Keratinocyte (primary cell): Measurements from ENCODE around the gene KEL. TPM values are rescaled to one million over a fixed set of nuclear protein-coding genes. Genes with fewer than 3 reads are reported as not detected.

Experiments
- DNase-seq: peaks from one replicate; pipeline ENCODE4 v3.0.0-alpha.2; 2011; ENCODE audit warnings: low read depth, missing footprints, low spot score
- FAIRE-seq: peaks from 2 replicates; lab custom pipeline; 2011; peaks lifted over from hg19 to GRCh38; lab: Jason Lieb, UNC
- H2AFZ ChIP-seq: 2 replicates; pipeline ENCODE4 v1.6.0; 2012; ENCODE audit warnings: low read length, control low read depth, inconsistent platforms; ENCODE audit not compliant: control insufficient read depth
- H3K27ac ChIP-seq: 2 replicates; pipeline ENCODE4 v1.5.1; 2011; ENCODE audit warnings: low read length; ENCODE audit not compliant: control insufficient read depth, insufficient read depth
- H3K27me3 ChIP-seq: 3 replicates; pipeline ENCODE4 v1.6.0; 2011; ENCODE audit warnings: low read length; ENCODE audit not compliant: control insufficient read depth, insufficient read depth; ENCODE audit errors: extremely low read depth
- H3K36me3 ChIP-seq, 2 experiments: 2 replicates in 1 of 2; 3 replicates in 1 of 2; pipeline ENCODE4 v1.5.1; 2011; ENCODE audit warnings: low read length in 2 of 2, mild to moderate bottlenecking in 1 of 2; ENCODE audit not compliant: control insufficient read depth in 2 of 2, insufficient read depth in 2 of 2; ENCODE audit errors: extremely low read depth in 1 of 2
- H3K4me1 ChIP-seq: 3 replicates; pipeline ENCODE4 v1.5.1; 2011; ENCODE audit warnings: low read length; ENCODE audit not compliant: control insufficient read depth, insufficient read depth; ENCODE audit errors: extremely low read depth
- H3K4me2 ChIP-seq: 3 replicates; pipeline ENCODE4 v1.6.0; 2011; ENCODE audit warnings: low read depth, low read length; ENCODE audit not compliant: control insufficient read depth, insufficient read depth; ENCODE audit errors: extremely low read depth
- H3K4me3 ChIP-seq, 3 experiments: fragments of 200-600 bp in 1 of 3; sonication (generic) in 1 of 3; 2 replicates in 2 of 3; 3 replicates in 1 of 3; pipeline ENCODE4 v1.5.1; 2011 to 2016; ENCODE audit warnings: low read length in 3 of 3, mild to moderate bottlenecking in 3 of 3, control low read depth in 2 of 3, inconsistent platforms in 1 of 3, low read depth in 1 of 3, mixed read lengths in 1 of 3, mixed run types in 1 of 3, moderate library complexity in 1 of 3; ENCODE audit not compliant: control insufficient read depth in 2 of 3, insufficient read depth in 2 of 3; ENCODE audit errors: extremely low read depth in 1 of 3
- H3K79me2 ChIP-seq: 2 replicates; pipeline ENCODE4 v1.6.0; 2012; ENCODE audit warnings: low read length; ENCODE audit not compliant: control insufficient read depth, insufficient read depth
- H3K9ac ChIP-seq: 3 replicates; pipeline ENCODE4 v1.6.0; 2011; ENCODE audit warnings: low read length; ENCODE audit not compliant: control insufficient read depth, insufficient read depth; ENCODE audit errors: extremely low read depth
- H3K9me1 ChIP-seq: 3 replicates; pipeline ENCODE4 v1.6.0; 2011; ENCODE audit warnings: low read length; ENCODE audit not compliant: control insufficient read depth, insufficient read depth; ENCODE audit errors: extremely low read depth
- H3K9me3 ChIP-seq: 2 replicates; pipeline ENCODE4 v1.5.1; 2012; ENCODE audit warnings: low read depth, low read length; ENCODE audit not compliant: control insufficient read depth
- H4K20me1 ChIP-seq: 3 replicates; pipeline ENCODE4 v1.6.0; 2011; ENCODE audit warnings: low read length; ENCODE audit not compliant: control insufficient read depth, insufficient read depth; ENCODE audit errors: extremely low read depth
- CTCF ChIP-seq, 3 experiments: IDR thresholded peaks in 1 of 3; conservative IDR thresholded peaks in 1 of 3; optimal IDR thresholded peaks in 1 of 3; 2 replicates in 2 of 3; 3 replicates in 1 of 3; pipeline versions ENCODE3 to v1.5.1; 2011; ENCODE audit warnings: low read length in 3 of 3, mild to moderate bottlenecking in 3 of 3, moderate library complexity in 2 of 3, control low read depth in 1 of 3, inconsistent platforms in 1 of 3; ENCODE audit not compliant: insufficient read depth in 2 of 3; ENCODE audit errors: extremely low read depth in 1 of 3
- EZH2 ChIP-seq: IDR thresholded peaks from one replicate; pipeline ENCODE4 v1.6.1; 2012; ENCODE audit warnings: inconsistent platforms, mild to moderate bottlenecking, low read length, moderate library complexity
- dilution Hi-C: fragments of 300-500 bp; cut with MboI; formaldehyde crosslinking; loops from one replicate; pipeline ENCODE4 v1.7.0; 2020; ENCODE audit warnings: low sequenced_read_pairs; ENCODE audit not compliant: extremely low pct_ligation_motif_present
- polyA plus RNA-seq, 5 experiments: library from polyadenylated mRNA; depleted of rRNA in 3 of 5; stranded (reverse) in 3 of 5; stranded (forward) in 1 of 5; unstranded in 1 of 5; fragments of >200 nt; gene quantifications; 1 replicate in 1 of 5; 2 replicates in 3 of 5; 3 replicates in 1 of 5; pipeline versions ENCODE4 v1.2.1 to v1.2.3, GENCODE V29; 2011 to 2012; ENCODE audit warnings: missing spikeins in 2 of 5, low read depth in 1 of 5, low replicate concordance in 1 of 5

KEL gene
- polyA plus RNA-seq, 1 donor (not counting 4 experiments of a cell fraction or from before 2014, with no cell fraction given), result 0.09 TPM

DNA sequence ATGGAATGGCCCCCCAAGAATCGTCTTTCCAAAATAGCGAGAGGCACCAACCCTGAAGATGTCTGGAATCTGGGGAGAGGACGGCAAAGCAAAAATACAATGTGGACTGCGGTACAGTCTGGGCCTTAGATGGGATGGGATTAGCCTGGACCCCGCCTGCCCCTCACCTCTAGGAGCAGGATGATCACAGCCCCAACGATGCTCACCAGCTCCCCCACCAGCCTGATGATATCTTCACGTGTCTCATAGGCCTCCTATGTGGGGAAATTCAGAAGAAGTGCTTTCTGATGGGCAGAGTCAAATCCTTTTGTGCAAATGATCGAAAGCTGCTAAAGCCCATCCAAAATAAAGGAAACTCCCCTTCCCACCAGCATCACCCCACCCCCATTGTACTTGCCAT is 46.8 kb downstream of the KEL start:
- dilution Hi-C loops, result no loop called here
- TF ChIP-seq CTCF (optimal IDR thresholded peaks at IDR 0.05 in 1 of 3, IDR thresholded peaks at IDR 0.05 in 1 of 3, conservative IDR thresholded peaks at IDR 0.05 in 1 of 3; ENCODE audit: extremely low read depth in 1 of 3, insufficient read depth in 2 of 3, low read length in 3 of 3) (no peak), EZH2 (no peak)

DNA sequence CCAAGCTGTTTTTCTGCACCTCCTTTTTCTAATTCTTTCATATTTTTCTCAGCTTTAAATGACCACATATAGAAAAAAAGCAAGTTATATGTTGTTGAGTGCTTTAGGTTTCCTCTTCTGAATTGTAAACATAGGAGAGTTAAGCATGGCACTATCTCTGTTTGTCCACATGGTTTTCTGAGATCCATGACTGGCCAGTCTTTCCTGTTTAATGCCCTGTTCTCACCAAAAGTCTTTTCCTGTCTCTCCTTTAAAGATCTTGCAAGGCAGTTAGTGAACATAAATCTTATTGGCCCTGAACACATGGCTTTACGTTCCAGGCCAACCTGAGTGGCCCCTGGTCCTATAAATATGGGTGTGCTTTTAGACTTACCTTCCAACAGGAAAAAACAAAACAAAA is 48.0 kb downstream of the KEL start:
- H3K9me3 ChIP-seq, result no peaks in the 10 kb centered on the region
- H3K27ac ChIP-seq, result no peak overlapping the region
- no peaks in the 10 kb centered on the region for H3K4me1 ChIP-seq
- no peaks in the 10 kb centered on the region for H3K27me3 ChIP-seq
- H3K36me3 ChIP-seq, result no peaks in the 10 kb centered on the region
- no peaks in the 10 kb centered on the region for H4K20me1 ChIP-seq
- H3K4me3 ChIP-seq, result no peak overlapping the region
- no peaks in the 10 kb centered on the region for H3K9me1 ChIP-seq
- no peak overlapping the region for H3K4me2 ChIP-seq
- DNase-seq (no peak), FAIRE-seq (no peak)
- H2AFZ ChIP-seq, result no peak overlapping the region
- no peaks in the 10 kb centered on the region for H3K79me2 ChIP-seq
- no peak for TF ChIP-seq CTCF (optimal IDR thresholded peaks at IDR 0.05 in 1 of 3, IDR thresholded peaks at IDR 0.05 in 1 of 3, conservative IDR thresholded peaks at IDR 0.05 in 1 of 3; ENCODE audit: extremely low read depth in 1 of 3, insufficient read depth in 2 of 3, low read length in 3 of 3)
- TF ChIP-seq EZH2, result no peak
- dilution Hi-C loops, result no loop called here
- H3K9ac ChIP-seq, result no peak overlapping the region

More for the DNA sequence above, 46.8 kb downstream of the KEL start:
- H3K27me3 ChIP-seq, result no peaks in the 10 kb centered on the region
- no peaks in the 10 kb centered on the region for H3K79me2 ChIP-seq
- H3K36me3 ChIP-seq, result no peaks in the 10 kb centered on the region
- no peaks in the 10 kb centered on the region for H4K20me1 ChIP-seq
- H3K9ac ChIP-seq, result no peak overlapping the region
- H3K9me1 ChIP-seq, result no peaks in the 10 kb centered on the region
- H3K4me1 ChIP-seq, result no peaks in the 10 kb centered on the region
- FAIRE-seq (no peak), DNase-seq (no peak)
- no peaks in the 10 kb centered on the region for H3K9me3 ChIP-seq
- H3K27ac ChIP-seq, result no peak overlapping the region
- no peak overlapping the region for H2AFZ ChIP-seq
- no peak overlapping the region for H3K4me2 ChIP-seq
- no peak overlapping the region for H3K4me3 ChIP-seq
